Measurements from ENCODE around the gene KCNH2. TPM values are rescaled to one million over a fixed set of nuclear protein-coding genes. Genes with fewer than 3 reads are reported as not detected.

KCNH2 gene
- total and polyA plus RNA-seq, 10 donors: 0.67 to 5.1 (median 2.3) TPM

DNA sequence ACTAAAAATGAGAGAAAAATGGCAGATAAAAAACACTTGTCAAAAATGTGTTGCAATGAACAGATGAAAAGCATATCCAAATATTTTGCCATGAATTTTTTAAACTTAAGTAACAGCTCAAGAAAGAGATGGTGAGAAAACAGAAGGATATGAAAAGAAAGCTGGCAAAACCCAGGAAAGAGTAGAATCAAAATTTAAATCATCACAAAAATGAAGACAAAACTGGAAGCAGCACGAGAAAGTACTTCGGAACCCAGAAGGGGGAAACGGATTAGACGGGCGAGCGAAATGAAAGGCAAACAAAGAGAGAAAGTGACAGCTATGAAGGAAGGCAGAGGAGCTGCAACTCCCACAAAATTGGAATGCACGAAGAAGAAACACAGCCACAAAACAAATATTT, 60.2 kb downstream of the KCNH2 start:
- intact Hi-C loops (cut with DNase I; ENCODE audit: low total_unique reads): no loop called here
- TF ChIP-seq POLR2A (IDR thresholded peaks at IDR 0.05) (no peak), CTCF (IDR thresholded peaks at IDR 0.05 in 8 of 11, conservative IDR thresholded peaks at IDR 0.05 in 3 of 11) (no peak), POLR2AphosphoS5 (IDR thresholded peaks at IDR 0.05) (no peak)
- Histone ChIP-seq H3K4me3 (no peak overlapping the region), H3K27me3 (replicated peaks in 1 of 7) (peaks cover 0 to 14% (median 0%) of the 10 kb centered on the region in 7 donors), H3K27ac (no peak overlapping the region), H3K9me3 (no peaks in the 10 kb centered on the region), H3K4me1 (no peaks in the 10 kb centered on the region), H3K36me3 (no peaks in the 10 kb centered on the region)
- DNase-seq: no peak
- 62 to 80% (median 63%) methylated on average over 7 of the region's 7 CpGs for WGBS, 5 donors

GRCh38 chr7:150916670-150917069, 61.5 kb downstream of the KCNH2 start:
- no peak for DNase-seq
- TF ChIP-seq CTCF (IDR thresholded peaks at IDR 0.05 in 8 of 11, conservative IDR thresholded peaks at IDR 0.05 in 3 of 11) (no peak), POLR2A (IDR thresholded peaks at IDR 0.05) (no peak), POLR2AphosphoS5 (IDR thresholded peaks at IDR 0.05) (no peak)
- no peak overlapping the region for H3K27ac ChIP-seq
- intact Hi-C loops (cut with DNase I; ENCODE audit: low total_unique reads): no loop called here
- H3K36me3 ChIP-seq: no peaks in the 10 kb centered on the region
- no peak overlapping the region for H3K4me3 ChIP-seq
- 83 to 95% (median 89%) methylated on average over 10 of the region's 10 CpGs for WGBS, 5 donors
- peaks cover 0 to 20% (median 0%) of the 10 kb centered on the region in 7 donors for H3K27me3 ChIP-seq (replicated peaks in 1 of 7)
- no peaks in the 10 kb centered on the region for H3K9me3 ChIP-seq
- no peaks in the 10 kb centered on the region for H3K4me1 ChIP-seq

GRCh38 chr7:150914966-150915365, 63.2 kb downstream of the KCNH2 start:
- Histone ChIP-seq H3K27me3 (replicated peaks in 1 of 7) (peaks cover 0 to 20% (median 0%) of the 10 kb centered on the region in 7 donors), H3K4me1 (no peaks in the 10 kb centered on the region), H3K36me3 (no peaks in the 10 kb centered on the region), H3K4me3 (no peak overlapping the region), H3K9me3 (no peaks in the 10 kb centered on the region), H3K27ac (no peak overlapping the region)
- intact Hi-C loops (cut with DNase I; ENCODE audit: low total_unique reads): no loop called here
- DNase-seq: no peak
- TF ChIP-seq POLR2AphosphoS5 (IDR thresholded peaks at IDR 0.05) (no peak), POLR2A (IDR thresholded peaks at IDR 0.05) (no peak), CTCF (IDR thresholded peaks at IDR 0.05 in 8 of 11, conservative IDR thresholded peaks at IDR 0.05 in 3 of 11) (no peak)
- WGBS, 5 donors: 69 to 84% (median 82%) methylated on average over 5 to 6 of the region's 6 CpGs

GRCh38 chr7:150914196-150914595, 63.9 kb downstream of the KCNH2 start:
- Histone ChIP-seq H3K9me3 (no peaks in the 10 kb centered on the region), H3K27me3 (replicated peaks in 1 of 7) (peaks cover 0 to 15% (median 0%) of the 10 kb centered on the region in 7 donors), H3K36me3 (no peaks in the 10 kb centered on the region), H3K4me1 (peaks cover 0 to 3% (median 0%) of the 10 kb centered on the region in 6 donors), H3K4me3 (no peak overlapping the region), H3K27ac (no peak overlapping the region)
- WGBS, 5 donors: 86 to 94% (median 91%) methylated on average over 6 of the region's 6 CpGs
- intact Hi-C loops (cut with DNase I; ENCODE audit: low total_unique reads): no loop called here
- TF ChIP-seq POLR2AphosphoS5 (IDR thresholded peaks at IDR 0.05): no peak
- TF ChIP-seq POLR2A (IDR thresholded peaks at IDR 0.05): no peak
- no peak for TF ChIP-seq CTCF (IDR thresholded peaks at IDR 0.05 in 8 of 11, conservative IDR thresholded peaks at IDR 0.05 in 3 of 11)
- DNase-seq: no peak
